ENCODE data around the gene MSLN.

The MSLN gene

DNA sequence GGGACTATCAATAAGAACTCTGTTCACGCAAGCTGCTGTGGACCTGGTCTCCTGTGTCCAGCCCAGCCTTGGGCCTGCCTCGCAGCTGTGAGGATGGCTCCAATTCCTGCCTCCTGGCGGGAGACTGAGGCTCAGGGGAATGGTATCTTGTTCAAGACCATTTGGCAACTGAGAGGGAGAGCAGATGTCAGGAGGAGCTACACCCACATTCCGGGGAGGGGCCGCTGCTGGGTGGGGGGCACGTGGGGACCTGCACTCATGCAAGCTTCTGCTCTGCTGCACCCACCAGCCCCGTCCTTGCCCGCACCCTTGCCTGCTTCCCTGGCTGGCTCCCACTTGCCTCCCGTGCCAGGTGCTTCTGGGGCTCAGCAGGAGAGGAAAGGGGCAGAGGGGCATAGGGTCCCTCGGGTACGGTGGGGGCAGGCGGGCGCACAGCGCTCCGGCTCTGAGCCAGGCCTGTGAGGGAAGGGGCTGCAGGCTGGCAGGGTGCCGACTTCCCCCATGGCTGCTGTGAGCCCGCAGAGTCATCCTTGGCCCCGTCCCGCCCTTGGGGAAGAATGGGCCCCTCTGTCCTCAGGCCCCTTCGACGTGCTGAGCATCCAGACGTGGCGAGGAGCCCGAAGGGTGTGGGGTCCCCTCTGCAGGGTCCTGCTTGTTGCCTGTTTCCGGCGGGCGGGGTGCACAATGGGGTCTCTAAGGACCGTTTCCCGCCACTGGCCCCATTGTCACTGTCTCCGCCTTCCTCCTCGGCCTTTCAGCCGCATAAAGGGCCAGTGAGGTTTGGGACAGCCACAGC, 42.9 kb upstream of the MSLN start:
- peaks cover 16% of the 10 kb centered on the region for H3K4me1 ChIP-seq (ENCODE audit: control insufficient read depth, insufficient read depth, low read length, poor library complexity, severe bottlenecking)
- no peak overlapping the region for H3K27ac ChIP-seq (ENCODE audit: low read depth, low read length, severe bottlenecking)
- 78 to 83% methylated on average over 26 to 28 of the region's 32 CpGs for WGBS, 2 experiments (ENCODE audit: insufficient coverage in 2 of 2)

DNA sequence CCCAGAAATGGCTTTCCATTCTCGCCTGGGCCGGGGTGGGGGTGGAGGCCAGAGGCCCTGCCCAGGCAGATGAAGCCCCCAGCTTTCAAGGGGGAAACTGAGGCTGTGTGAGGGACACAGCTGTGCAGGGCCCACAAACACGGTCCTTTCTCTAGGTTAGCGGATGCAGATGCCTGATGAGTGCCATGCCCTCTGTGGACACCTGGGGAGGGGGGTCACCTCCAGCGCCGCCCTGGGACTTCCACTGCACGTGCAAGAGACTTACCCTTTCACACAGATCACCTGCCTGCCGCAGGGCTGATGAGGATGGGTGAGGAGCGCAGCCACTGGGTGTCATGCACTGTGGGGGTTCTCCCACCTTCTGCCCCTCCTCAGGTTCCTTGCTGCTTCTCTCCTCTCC, 42.1 kb upstream of the MSLN start:
- Histone ChIP-seq H3K4me1 (ENCODE audit: control insufficient read depth, insufficient read depth, low read length, poor library complexity, severe bottlenecking) (peaks cover 16% of the 10 kb centered on the region), H3K36me3 (ENCODE audit: control insufficient read depth, insufficient read depth, low read length) (peaks cover 7% of the 10 kb centered on the region), H3K9me3 (ENCODE audit: control insufficient read depth, low read length) (no peaks in the 10 kb centered on the region), H3K27ac (ENCODE audit: low read depth, low read length, severe bottlenecking) (no peak overlapping the region), H3K4me3 (ENCODE audit: extremely low read depth, insufficient read depth, low read length, poor library complexity, severe bottlenecking) (no peak overlapping the region)
- WGBS, 2 experiments (ENCODE audit: insufficient coverage in 2 of 2) = 86 to 92% methylated on average over 6 to 9 of the region's 9 CpGs

More for the DNA sequence above, 42.9 kb upstream of the MSLN start:
- Histone ChIP-seq H3K36me3 (ENCODE audit: control insufficient read depth, insufficient read depth, low read length) (peaks cover 5% of the 10 kb centered on the region), H3K9me3 (ENCODE audit: control insufficient read depth, low read length) (no peaks in the 10 kb centered on the region), H3K4me3 (ENCODE audit: extremely low read depth, insufficient read depth, low read length, poor library complexity, severe bottlenecking) (no peak overlapping the region)

- Histone ChIP-seq H3K4me1 (ENCODE audit: control insufficient read depth, insufficient read depth, low read length, poor library complexity, severe bottlenecking) (peaks cover 16% of the 10 kb centered on the region), H3K4me3 (ENCODE audit: extremely low read depth, insufficient read depth, low read length, poor library complexity, severe bottlenecking) (no peak overlapping the region), H3K27ac (ENCODE audit: low read depth, low read length, severe bottlenecking) (no peak overlapping the region), H3K36me3 (ENCODE audit: control insufficient read depth, insufficient read depth, low read length) (peaks cover 7% of the 10 kb centered on the region), H3K9me3 (ENCODE audit: control insufficient read depth, low read length) (no peaks in the 10 kb centered on the region)
- WGBS, 2 experiments (ENCODE audit: insufficient coverage in 2 of 2) = 91% methylated on average over 3 to 5 of the region's 6 CpGs
Measured at GRCh38 chr16:718922-719321, 41.6 kb upstream of the MSLN start.

DNA sequence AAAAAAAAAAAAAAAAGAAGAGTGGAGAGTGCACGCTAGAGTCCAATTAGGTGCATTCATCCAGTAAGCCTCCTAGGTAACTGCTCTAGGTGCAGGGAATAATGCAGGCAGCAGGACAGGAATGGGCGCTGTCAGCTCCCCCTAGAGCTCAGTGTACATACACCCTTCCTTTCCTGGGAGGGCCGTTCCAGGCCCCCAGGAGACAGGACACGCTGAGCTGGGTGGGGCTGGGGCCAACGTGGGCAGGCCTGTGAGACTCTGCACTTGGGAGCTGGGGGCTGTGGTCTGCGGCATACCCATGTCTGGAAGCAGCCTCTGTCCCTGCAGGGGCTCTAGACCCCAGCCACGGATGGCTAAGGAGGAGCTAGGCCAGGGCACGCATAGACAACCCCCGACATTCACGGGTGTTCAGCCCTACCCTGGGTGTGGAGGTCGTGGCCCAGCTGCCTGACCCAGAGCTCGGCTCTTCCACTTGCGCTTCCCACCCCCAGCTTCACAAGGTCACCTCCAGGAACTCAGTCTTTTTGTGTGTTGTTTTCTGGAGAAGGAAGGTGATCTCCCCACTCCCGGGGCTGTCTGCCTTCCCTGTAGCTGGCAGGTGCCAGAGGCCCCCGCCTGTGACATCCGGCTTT, 40.6 kb upstream of the MSLN start:
- no peaks in the 10 kb centered on the region for H3K9me3 ChIP-seq (ENCODE audit: control insufficient read depth, low read length)
- peaks cover 16% of the 10 kb centered on the region for H3K4me1 ChIP-seq (ENCODE audit: control insufficient read depth, insufficient read depth, low read length, poor library complexity, severe bottlenecking)
- 22 to 32% methylated on average over 6 to 12 of the region's 16 CpGs for WGBS, 2 experiments (ENCODE audit: insufficient coverage in 2 of 2)
- H3K4me3 ChIP-seq (ENCODE audit: extremely low read depth, insufficient read depth, low read length, poor library complexity, severe bottlenecking) = peak overlapping the region; percentile 67
- H3K36me3 ChIP-seq (ENCODE audit: control insufficient read depth, insufficient read depth, low read length) = peaks cover 7% of the 10 kb centered on the region
- peak overlapping the region; percentile 87 for H3K27ac ChIP-seq (ENCODE audit: low read depth, low read length, severe bottlenecking)

- H3K36me3 ChIP-seq (ENCODE audit: control insufficient read depth, insufficient read depth, low read length) = peaks cover 7% of the 10 kb centered on the region
- peak overlapping the region; percentile 87 for H3K27ac ChIP-seq (ENCODE audit: low read depth, low read length, severe bottlenecking)
- WGBS, 2 experiments (ENCODE audit: insufficient coverage in 2 of 2) = 0% methylated on average over 34 to 37 of the region's 38 CpGs
- H3K4me3 ChIP-seq (ENCODE audit: extremely low read depth, insufficient read depth, low read length, poor library complexity, severe bottlenecking) = peak overlapping the region; percentile 67
- H3K4me1 ChIP-seq (ENCODE audit: control insufficient read depth, insufficient read depth, low read length, poor library complexity, severe bottlenecking) = peaks cover 16% of the 10 kb centered on the region
- H3K9me3 ChIP-seq (ENCODE audit: control insufficient read depth, low read length) = no peaks in the 10 kb centered on the region
Measured at GRCh38 chr16:720447-720989, 40.0 kb upstream of the MSLN start.

GRCh38 chr16:720990-721764, 39.4 kb upstream of the MSLN start, which contains the start of gene ANTKMT:
Gene ANTKMT, plus strand, starts transcription at chr16:721146. Its CDS starts 129 bp downstream, at chr16:721275.
- Histone ChIP-seq H3K9me3 (ENCODE audit: control insufficient read depth, low read length) (no peaks in the 10 kb centered on the region), H3K4me3 (ENCODE audit: extremely low read depth, insufficient read depth, low read length, poor library complexity, severe bottlenecking) (peak within 1 kb of the TSS; percentile 67), H3K36me3 (ENCODE audit: control insufficient read depth, insufficient read depth, low read length) (peaks cover 7% of the 10 kb centered on the region), H3K4me1 (ENCODE audit: control insufficient read depth, insufficient read depth, low read length, poor library complexity, severe bottlenecking) (peaks cover 14% of the 10 kb centered on the region), H3K27ac (ENCODE audit: low read depth, low read length, severe bottlenecking) (peak within 1 kb of the TSS; percentile 87)
- 11% methylated on average over 90 to 97 of the region's 106 CpGs for WGBS, 2 experiments (ENCODE audit: insufficient coverage in 2 of 2)

GRCh38 chr16:721765-722540, 38.6 kb upstream of the MSLN start:
- Histone ChIP-seq H3K4me3 (ENCODE audit: extremely low read depth, insufficient read depth, low read length, poor library complexity, severe bottlenecking) (peak overlapping the region; percentile 67), H3K36me3 (ENCODE audit: control insufficient read depth, insufficient read depth, low read length) (peaks cover 7% of the 10 kb centered on the region), H3K9me3 (ENCODE audit: control insufficient read depth, low read length) (no peaks in the 10 kb centered on the region), H3K4me1 (ENCODE audit: control insufficient read depth, insufficient read depth, low read length, poor library complexity, severe bottlenecking) (peaks cover 9% of the 10 kb centered on the region), H3K27ac (ENCODE audit: low read depth, low read length, severe bottlenecking) (no peak overlapping the region)
- 93 to 94% methylated on average over 47 to 50 of the region's 51 CpGs for WGBS, 2 experiments (ENCODE audit: insufficient coverage in 2 of 2)

DNA sequence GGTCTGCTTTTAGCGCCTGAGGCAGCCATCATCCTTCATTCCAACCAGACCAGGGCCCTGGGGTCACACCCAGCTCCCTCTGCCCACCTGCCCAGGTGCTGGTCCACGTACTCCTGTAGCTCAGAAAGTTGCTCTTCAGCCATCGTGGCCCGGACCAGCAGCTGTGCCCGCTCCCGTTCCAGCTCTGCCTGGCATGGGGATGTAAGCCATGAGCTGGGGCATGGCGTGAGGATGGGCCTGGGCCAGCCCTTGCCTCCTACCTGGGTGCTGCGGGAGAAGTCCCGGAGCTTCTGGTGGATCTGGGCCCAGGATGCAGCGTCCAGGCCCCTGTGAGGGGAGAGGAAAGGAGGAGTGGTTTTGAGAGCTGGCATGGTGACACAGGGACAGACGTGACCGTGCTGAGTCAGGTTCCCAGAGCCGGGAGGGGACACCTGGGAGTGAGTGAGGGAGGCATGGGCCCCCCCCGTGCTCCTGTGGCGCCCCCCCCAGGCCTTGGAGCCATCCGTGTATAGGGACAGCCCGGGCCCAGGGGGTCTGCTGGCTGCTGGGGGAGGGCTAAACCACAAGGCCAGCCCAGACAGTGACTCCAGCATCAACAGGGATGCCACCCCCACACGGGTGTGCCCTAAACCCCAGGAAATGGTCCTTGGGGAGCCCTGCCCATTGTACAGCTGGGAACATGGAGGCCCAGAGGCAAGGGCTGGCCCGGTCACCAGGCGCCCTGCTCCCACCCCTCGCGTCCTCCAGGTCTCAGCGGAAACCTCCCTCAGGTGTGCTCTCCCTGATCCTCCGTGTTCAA, 37.5 kb upstream of the MSLN start:
- Histone ChIP-seq H3K36me3 (ENCODE audit: control insufficient read depth, insufficient read depth, low read length) (peaks cover 3% of the 10 kb centered on the region), H3K27ac (ENCODE audit: low read depth, low read length, severe bottlenecking) (no peak overlapping the region), H3K4me1 (ENCODE audit: control insufficient read depth, insufficient read depth, low read length, poor library complexity, severe bottlenecking) (peaks cover 11% of the 10 kb centered on the region), H3K9me3 (ENCODE audit: control insufficient read depth, low read length) (no peaks in the 10 kb centered on the region), H3K4me3 (ENCODE audit: extremely low read depth, insufficient read depth, low read length, poor library complexity, severe bottlenecking) (no peak overlapping the region)
- WGBS, 2 experiments (ENCODE audit: insufficient coverage in 2 of 2) = 93 to 94% methylated on average over 19 to 21 of the region's 24 CpGs

- H3K36me3 ChIP-seq (ENCODE audit: control insufficient read depth, insufficient read depth, low read length) = peaks cover 3% of the 10 kb centered on the region
- no peak overlapping the region for H3K27ac ChIP-seq (ENCODE audit: low read depth, low read length, severe bottlenecking)
- H3K4me3 ChIP-seq (ENCODE audit: extremely low read depth, insufficient read depth, low read length, poor library complexity, severe bottlenecking) = no peak overlapping the region
- H3K9me3 ChIP-seq (ENCODE audit: control insufficient read depth, low read length) = no peaks in the 10 kb centered on the region
- H3K4me1 ChIP-seq (ENCODE audit: control insufficient read depth, insufficient read depth, low read length, poor library complexity, severe bottlenecking) = peaks cover 11% of the 10 kb centered on the region
- 89 to 94% methylated on average over 7 to 8 of the region's 9 CpGs for WGBS, 2 experiments (ENCODE audit: insufficient coverage in 2 of 2)
Measured at GRCh38 chr16:723695-724094, 36.8 kb upstream of the MSLN start.
